Panc1 (cell line): ENCODE results near the gene GNAO1. TPM values are rescaled to one million over a fixed set of nuclear protein-coding genes. Genes with fewer than 3 reads are reported as not detected.

Experiments
- ATAC-seq: fragments of 200-7000 bp; cut with Tn5 transposase; 2 replicates; pipeline ENCODE4 v1.9.1; 2020; ENCODE audit warnings: mild to moderate bottlenecking, moderate library complexity
- BruUV-seq: library from RNA; stranded (reverse); fragments of 400-500 nt; replicated peaks from 2 replicates; lab custom pipeline; 2021; lab: Mats Ljungman, UMichigan
- CTCF ChIA-PET: fragments of 300-600 bp; sonication (Branson Sonifier 250); formaldehyde crosslinking; loops from one replicate; lab custom pipeline; 2022; ENCODE audit warnings: antibody characterized with exemption; lab: Charles Lee
- POLR2A ChIA-PET: fragments of 300-600 bp; sonication (Branson Sonifier 250); formaldehyde crosslinking; loops from one replicate; lab custom pipeline; 2022; ENCODE audit warnings: antibody characterized with exemption; lab: Charles Lee
- DNase-seq: peaks from one replicate; pipeline ENCODE4 v3.0.0-alpha.2; 2010; ENCODE audit warnings: low read depth, low spot score
- H3K27ac ChIP-seq: 2 replicates; pipeline ENCODE4 v1.5.1; 2011; ENCODE audit warnings: mild to moderate bottlenecking, low read length, inconsistent platforms
- H3K27me3 ChIP-seq: fragments of 200-500 bp; sonication (Bioruptor generic); 2 replicates; pipeline ENCODE4 v1.6.0; 2014; ENCODE audit warnings: low read length, inconsistent platforms; ENCODE audit not compliant: control insufficient read depth, insufficient read depth
- H3K36me3 ChIP-seq: fragments of 200-500 bp; sonication (Bioruptor generic); 2 replicates; pipeline ENCODE4 v1.5.1; 2014; ENCODE audit warnings: inconsistent platforms, mild to moderate bottlenecking, low read length, moderate library complexity; ENCODE audit not compliant: control insufficient read depth, insufficient read depth
- H3K4me1 ChIP-seq: 2 replicates; pipeline ENCODE4 v1.5.1; 2011; ENCODE audit warnings: inconsistent platforms, mild to moderate bottlenecking, low read length, moderate library complexity; ENCODE audit not compliant: control insufficient read depth, insufficient read depth
- H3K4me3 ChIP-seq, 2 experiments: 2 replicates each; pipeline ENCODE4 v1.5.1; 2011 to 2012; ENCODE audit warnings: low read depth in 2 of 2, low read length in 2 of 2, mild to moderate bottlenecking in 2 of 2, inconsistent platforms in 1 of 2, moderate library complexity in 1 of 2
- H3K9me3 ChIP-seq: fragments of 200-500 bp; sonication (Bioruptor generic); 2 replicates; pipeline ENCODE4 v1.5.1; 2014; ENCODE audit warnings: low read depth, mild to moderate bottlenecking, inconsistent platforms, low read length, moderate library complexity; ENCODE audit not compliant: control insufficient read depth, insufficient read depth
- SIN3A ChIP-seq: IDR thresholded peaks from 2 replicates; pipeline ENCODE4 v1.6.1; 2012; ENCODE audit warnings: low read depth, mild to moderate bottlenecking, low read length, moderate library complexity, borderline replicate concordance; ENCODE audit not compliant: insufficient read depth
- TCF7L2 ChIP-seq: IDR thresholded peaks from 2 replicates; pipeline ENCODE4 v1.6.1; 2011; ENCODE audit warnings: mild to moderate bottlenecking, low read depth, low read length, inconsistent platforms
- in situ Hi-C: cut with HindIII; loops from 2 replicates; pipeline ENCODE4 v1.10.0; 2016; ENCODE audit warnings: low sequenced_read_pairs, low pct_unique_long_range_greater_than_20kb
- intact Hi-C: fragments of 100-400 bp; cut with micrococcal nuclease; formaldehyde crosslinking; loops from one replicate; pipeline ENCODE4 v1.10.0; 2022; ENCODE audit not compliant: unreplicated experiment
- total RNA-seq: library from RNA; stranded (reverse); gene quantifications from one replicate; pipeline ENCODE4 v1.2.1, GENCODE V29; 2021; ENCODE audit not compliant: unreplicated experiment
- TF ChIP-seq, protein P1 (sequence below): fragments of 450-650 bp; IDR thresholded peaks from 2 replicates; pipeline ENCODE4 v1.5.1; 2017; ENCODE audit warnings: mild to moderate bottlenecking

GNAO1 gene
- total RNA-seq, 1 experiment from 2014 or later = 33.4 TPM

- intact Hi-C loops (no loop called here), in situ Hi-C loops (no loop called here)
- no peak for DNase-seq
- no peak overlapping the region for H3K4me3 ChIP-seq
- no peaks in the 10 kb centered on the region for H3K9me3 ChIP-seq
- ATAC-seq = peak; percentile 66; the same call in 1 of the 2 replicates
- H3K27me3 ChIP-seq = no peaks in the 10 kb centered on the region
- ChIA-PET POLR2A (no interaction called here), CTCF (no interaction called here)
- no peaks in the 10 kb centered on the region for H3K4me1 ChIP-seq
- no peak overlapping the region for H3K27ac ChIP-seq
- TF ChIP-seq TCF7L2 = no peak
- TF ChIP-seq, protein P1, sequence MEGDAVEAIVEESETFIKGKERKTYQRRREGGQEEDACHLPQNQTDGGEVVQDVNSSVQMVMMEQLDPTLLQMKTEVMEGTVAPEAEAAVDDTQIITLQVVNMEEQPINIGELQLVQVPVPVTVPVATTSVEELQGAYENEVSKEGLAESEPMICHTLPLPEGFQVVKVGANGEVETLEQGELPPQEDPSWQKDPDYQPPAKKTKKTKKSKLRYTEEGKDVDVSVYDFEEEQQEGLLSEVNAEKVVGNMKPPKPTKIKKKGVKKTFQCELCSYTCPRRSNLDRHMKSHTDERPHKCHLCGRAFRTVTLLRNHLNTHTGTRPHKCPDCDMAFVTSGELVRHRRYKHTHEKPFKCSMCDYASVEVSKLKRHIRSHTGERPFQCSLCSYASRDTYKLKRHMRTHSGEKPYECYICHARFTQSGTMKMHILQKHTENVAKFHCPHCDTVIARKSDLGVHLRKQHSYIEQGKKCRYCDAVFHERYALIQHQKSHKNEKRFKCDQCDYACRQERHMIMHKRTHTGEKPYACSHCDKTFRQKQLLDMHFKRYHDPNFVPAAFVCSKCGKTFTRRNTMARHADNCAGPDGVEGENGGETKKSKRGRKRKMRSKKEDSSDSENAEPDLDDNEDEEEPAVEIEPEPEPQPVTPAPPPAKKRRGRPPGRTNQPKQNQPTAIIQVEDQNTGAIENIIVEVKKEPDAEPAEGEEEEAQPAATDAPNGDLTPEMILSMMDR = peak; percentile 26; the same call in 1 of the 2 replicates
- no peaks in the 10 kb centered on the region for H3K36me3 ChIP-seq
- no TSS peak for BruUV-seq
Observed at GRCh38 chr16:56277075-56277474, 85.8 kb downstream of the GNAO1 start.

DNA sequence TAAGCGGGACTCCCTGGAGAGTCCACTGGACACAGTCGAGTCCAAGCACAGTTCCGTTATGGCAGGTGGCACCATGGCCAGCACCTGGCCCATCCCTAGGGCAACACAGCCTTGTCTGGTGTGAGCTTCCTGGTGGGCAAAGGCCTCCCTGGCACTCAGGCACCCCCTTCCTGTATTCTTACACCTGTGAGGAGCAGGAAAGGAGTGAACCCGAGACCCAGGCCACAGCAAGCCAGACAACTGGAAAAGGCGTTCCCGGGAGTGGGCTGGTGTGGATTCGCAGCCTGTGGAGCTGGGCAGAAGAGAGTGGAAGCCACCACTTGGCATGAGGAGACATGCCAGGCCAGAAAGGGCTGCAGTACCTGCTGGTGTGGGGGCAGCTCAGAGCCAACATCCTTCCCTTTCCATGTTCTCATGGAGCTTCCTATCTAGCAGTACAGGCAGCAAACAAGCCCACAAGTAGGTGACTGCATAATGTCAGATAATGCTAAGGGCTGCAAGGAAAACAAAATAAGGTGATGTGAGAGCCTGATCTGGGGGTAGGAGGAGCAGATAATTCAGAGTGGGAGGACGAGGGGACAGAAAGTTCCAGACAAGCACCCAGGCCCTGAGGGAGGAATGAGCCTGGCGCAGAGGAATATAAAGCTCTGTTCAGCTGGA, 87.0 kb downstream of the GNAO1 start:
- H3K27me3 ChIP-seq = no peaks in the 10 kb centered on the region
- POLR2A ChIA-PET = interaction anchor here (0.6 kb wide), 1 partner anchor 349 kb away, joined by 3 read pairs; no protein-coding TSS in a partner anchor
- no peaks in the 10 kb centered on the region for H3K36me3 ChIP-seq
- intact Hi-C loops = no loop called here
- in situ Hi-C loops = no loop called here
- CTCF ChIA-PET = interaction anchor here (0.6 to 1.2 kb wide), 2 partner anchors 22 to 52 kb away, joined by 3 to 5 read pairs; no protein-coding TSS in a partner anchor
- H3K27ac ChIP-seq = no peak overlapping the region
- TF ChIP-seq SIN3A (no peak), TCF7L2 (no peak)
- TF ChIP-seq, protein P1 = no peak
- no TSS peak for BruUV-seq
- DNase-seq (no peak), ATAC-seq (no peak)
- no peaks in the 10 kb centered on the region for H3K9me3 ChIP-seq
- no peaks in the 10 kb centered on the region for H3K4me1 ChIP-seq
- no peak overlapping the region for H3K4me3 ChIP-seq

DNA sequence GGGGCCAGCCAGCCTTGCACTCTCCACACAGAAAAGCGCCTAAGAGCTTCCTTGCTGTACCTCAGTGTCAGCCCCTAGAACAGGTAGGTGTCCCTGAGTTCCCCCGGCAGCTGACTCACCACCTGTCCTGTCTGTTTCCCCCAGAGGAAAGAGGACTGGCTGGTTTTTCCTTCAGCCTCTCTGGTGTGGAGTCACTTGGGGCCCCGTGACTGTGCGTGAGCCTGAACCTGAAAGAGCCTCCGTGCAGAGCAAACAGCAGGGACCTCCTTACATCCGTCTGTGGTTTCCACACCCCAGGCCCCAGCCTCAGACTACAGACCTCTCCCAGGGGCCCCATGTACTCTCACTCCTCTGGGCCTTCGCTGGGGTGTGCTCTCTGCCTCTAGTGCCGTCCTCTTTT, 87.8 kb downstream of the GNAO1 start:
- CTCF ChIA-PET = interaction anchor here (1.2 kb wide), 1 partner anchor 21 kb away, joined by 5 read pairs; no protein-coding TSS in a partner anchor
- intact Hi-C loops = no loop called here
- H3K9me3 ChIP-seq = no peaks in the 10 kb centered on the region
- H3K27me3 ChIP-seq = no peaks in the 10 kb centered on the region
- no peak for TF ChIP-seq SIN3A
- no peaks in the 10 kb centered on the region for H3K36me3 ChIP-seq
- ATAC-seq (no peak), DNase-seq (no peak)
- H3K4me3 ChIP-seq = no peak overlapping the region
- no TSS peak for BruUV-seq
- in situ Hi-C loops = no loop called here
- no peak overlapping the region for H3K27ac ChIP-seq
- H3K4me1 ChIP-seq = no peaks in the 10 kb centered on the region
- POLR2A ChIA-PET = no interaction called here
